Ectodermal cell (in vitro differentiated cells): ENCODE measurements around the gene MAP7.

Source experiments
- H3K27ac ChIP-seq: 2 replicates; pipeline ENCODE4 v1.7.0; 2013; ENCODE audit warnings: mild to moderate bottlenecking, low read depth, low read length; ENCODE audit not compliant: insufficient read depth, poor library complexity, severe bottlenecking
- H3K27me3 ChIP-seq: 2 replicates; pipeline ENCODE4 v1.7.0; 2013; ENCODE audit warnings: mild to moderate bottlenecking, low read length; ENCODE audit not compliant: insufficient read depth, control insufficient read depth, poor library complexity, severe bottlenecking
- H3K36me3 ChIP-seq: one replicate; pipeline ENCODE4 v1.7.0; 2013; ENCODE audit warnings: low read length; ENCODE audit not compliant: control insufficient read depth, insufficient read depth
- H3K4me1 ChIP-seq: one replicate; pipeline ENCODE4 v1.7.0; 2013; ENCODE audit warnings: low read length; ENCODE audit not compliant: control insufficient read depth, insufficient read depth
- H3K4me3 ChIP-seq: 2 replicates; pipeline ENCODE4 v1.7.0; 2013; ENCODE audit warnings: low read depth, low read length, control low read depth; ENCODE audit not compliant: insufficient read depth
- H3K9me3 ChIP-seq: 2 replicates; pipeline ENCODE4 v1.7.0; 2013; ENCODE audit warnings: mild to moderate bottlenecking, low read length, moderate library complexity; ENCODE audit not compliant: control insufficient read depth
- WGBS, 2 experiments: methylation state at CpG; one replicate each; pipeline ENCODE4 v1.1.7; 2013; ENCODE audit warnings: missing lambda C conversion rate in 2 of 2; 5-methylcytosine and 5-hydroxymethylcytosine counted together

MAP7 gene

GRCh38 chr6:136523196-136523595 lies 27.0 kb downstream of the MAP7 start:
- Histone ChIP-seq H3K27me3 (no peaks in the 10 kb centered on the region), H3K9me3 (no peaks in the 10 kb centered on the region), H3K36me3 (no peaks in the 10 kb centered on the region), H3K4me3 (no peak overlapping the region), H3K4me1 (peaks cover 15% of the 10 kb centered on the region), H3K27ac (no peak overlapping the region)
- WGBS, 2 experiments: 93 to 96% methylated on average over 4 of the region's 4 CpGs

GRCh38 chr6:136522636-136523035 lies 27.6 kb downstream of the MAP7 start:
- no peaks in the 10 kb centered on the region for H3K9me3 ChIP-seq
- peaks cover 15% of the 10 kb centered on the region for H3K4me1 ChIP-seq
- no peak overlapping the region for H3K27ac ChIP-seq
- no peaks in the 10 kb centered on the region for H3K36me3 ChIP-seq
- WGBS, 2 experiments: 88 to 94% methylated on average over 3 of the region's 3 CpGs
- no peaks in the 10 kb centered on the region for H3K27me3 ChIP-seq
- no peak overlapping the region for H3K4me3 ChIP-seq

- Histone ChIP-seq H3K27me3 (no peaks in the 10 kb centered on the region), H3K4me1 (peaks cover 9% of the 10 kb centered on the region), H3K27ac (no peak overlapping the region), H3K36me3 (no peaks in the 10 kb centered on the region), H3K9me3 (no peaks in the 10 kb centered on the region), H3K4me3 (no peak overlapping the region)
- 93 to 96% methylated on average over 4 of the region's 4 CpGs for WGBS, 2 experiments
These were observed 28.3 kb downstream of the MAP7 start for GRCh38 chr6:136521911-136522310.

DNA sequence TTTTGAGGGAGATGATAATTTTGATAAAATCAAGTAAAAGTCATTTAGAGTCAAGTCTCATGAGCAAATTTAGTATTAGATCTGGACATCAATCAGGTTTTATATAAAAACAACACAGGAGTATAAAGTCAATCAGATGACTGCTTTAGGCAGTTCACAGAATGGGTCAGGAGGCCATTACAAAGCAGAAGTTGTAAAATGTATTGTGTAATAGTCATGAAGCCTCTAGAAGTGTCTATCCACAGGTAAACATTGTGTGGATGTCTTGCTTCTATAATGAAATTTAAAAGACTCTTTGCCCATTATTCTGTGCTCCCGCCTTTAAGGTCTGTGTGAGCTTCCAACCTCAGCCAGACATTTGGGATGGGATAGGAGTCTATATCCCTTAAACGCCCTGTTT lies 28.8 kb downstream of the MAP7 start:
- Histone ChIP-seq H3K4me3 (no peak overlapping the region), H3K4me1 (peaks cover 5% of the 10 kb centered on the region), H3K27me3 (no peaks in the 10 kb centered on the region), H3K27ac (no peak overlapping the region), H3K9me3 (no peaks in the 10 kb centered on the region), H3K36me3 (no peaks in the 10 kb centered on the region)
- WGBS, 2 experiments: 82 to 89% methylated on average over 2 of the region's 2 CpGs

GRCh38 chr6:136520517-136520916 lies 29.7 kb downstream of the MAP7 start:
- no peaks in the 10 kb centered on the region for H3K4me1 ChIP-seq
- 91 to 94% methylated on average over 3 of the region's 3 CpGs for WGBS, 2 experiments
- no peaks in the 10 kb centered on the region for H3K9me3 ChIP-seq
- no peak overlapping the region for H3K4me3 ChIP-seq
- no peaks in the 10 kb centered on the region for H3K36me3 ChIP-seq
- no peak overlapping the region for H3K27ac ChIP-seq
- H3K27me3 ChIP-seq: no peaks in the 10 kb centered on the region

DNA sequence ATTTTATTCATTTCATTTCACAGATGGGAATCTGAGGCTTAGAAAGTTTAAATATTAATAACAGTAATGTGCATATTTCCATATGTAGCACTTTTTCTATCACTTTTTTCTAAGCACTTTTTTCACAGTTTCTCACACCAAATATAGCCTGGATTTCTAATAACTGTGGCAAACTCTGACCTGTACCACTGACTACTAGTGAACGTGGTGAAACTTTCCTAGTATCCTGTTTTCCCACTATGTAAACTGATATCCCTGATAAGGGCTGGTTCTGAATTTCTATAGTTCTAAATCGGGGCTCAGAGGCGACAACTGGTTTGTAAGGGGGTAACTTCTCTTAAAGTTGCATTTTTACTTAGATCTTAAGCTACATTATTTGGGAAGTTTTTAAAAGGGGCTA lies 32.6 kb downstream of the MAP7 start:
- WGBS, 2 experiments: 92 to 97% methylated on average over 3 of the region's 3 CpGs
- no peaks in the 10 kb centered on the region for H3K4me1 ChIP-seq
- H3K4me3 ChIP-seq: no peak overlapping the region
- no peak overlapping the region for H3K27ac ChIP-seq
- H3K9me3 ChIP-seq: no peaks in the 10 kb centered on the region
- no peaks in the 10 kb centered on the region for H3K27me3 ChIP-seq
- H3K36me3 ChIP-seq: no peaks in the 10 kb centered on the region

DNA sequence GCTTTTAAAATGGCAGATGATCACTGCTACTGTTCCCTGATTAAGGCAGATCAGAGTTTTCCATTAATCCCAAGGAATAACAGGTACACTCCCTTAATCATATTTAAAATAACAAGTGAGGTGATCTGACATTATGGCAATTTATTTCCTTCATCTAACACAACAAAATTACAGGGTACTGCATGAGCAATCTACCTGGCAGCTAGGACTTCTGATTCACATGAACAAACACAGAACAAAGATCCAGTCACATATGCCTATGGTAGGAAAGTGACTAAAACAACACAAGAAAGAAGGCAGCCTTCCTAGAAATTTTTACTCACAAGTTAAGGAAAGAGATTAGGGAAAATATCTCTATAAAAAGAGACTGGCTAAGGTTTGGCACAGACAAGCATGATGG lies 33.2 kb downstream of the MAP7 start:
- Histone ChIP-seq H3K4me3 (no peak overlapping the region), H3K9me3 (no peaks in the 10 kb centered on the region), H3K4me1 (no peaks in the 10 kb centered on the region), H3K27me3 (no peaks in the 10 kb centered on the region), H3K36me3 (no peaks in the 10 kb centered on the region), H3K27ac (no peak overlapping the region)

DNA sequence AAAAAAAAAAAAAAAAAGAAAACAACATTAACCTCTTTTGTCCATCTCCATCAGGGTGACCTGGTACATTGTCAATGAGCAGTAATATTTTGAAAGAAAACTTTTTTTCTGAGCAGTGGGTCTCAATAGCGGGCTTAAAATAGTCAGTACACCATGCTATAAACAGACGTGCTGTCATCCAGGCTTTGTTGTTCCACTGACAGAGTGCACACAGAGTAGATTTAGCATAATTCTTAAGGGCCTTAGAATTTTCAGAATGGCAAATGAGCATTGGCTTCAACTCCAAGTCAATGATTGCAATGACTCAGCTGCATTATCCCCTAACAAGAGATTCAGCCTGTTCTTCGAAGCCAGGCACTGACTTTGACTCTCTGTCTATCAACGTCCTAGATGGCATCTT lies 35.6 kb downstream of the MAP7 start:
- Histone ChIP-seq H3K4me1 (no peaks in the 10 kb centered on the region), H3K27ac (no peak overlapping the region), H3K27me3 (no peaks in the 10 kb centered on the region), H3K4me3 (no peak overlapping the region), H3K9me3 (no peaks in the 10 kb centered on the region), H3K36me3 (no peaks in the 10 kb centered on the region)
- WGBS, 2 experiments: 91 to 94% methylated on average over 4 of the region's 4 CpGs

DNA sequence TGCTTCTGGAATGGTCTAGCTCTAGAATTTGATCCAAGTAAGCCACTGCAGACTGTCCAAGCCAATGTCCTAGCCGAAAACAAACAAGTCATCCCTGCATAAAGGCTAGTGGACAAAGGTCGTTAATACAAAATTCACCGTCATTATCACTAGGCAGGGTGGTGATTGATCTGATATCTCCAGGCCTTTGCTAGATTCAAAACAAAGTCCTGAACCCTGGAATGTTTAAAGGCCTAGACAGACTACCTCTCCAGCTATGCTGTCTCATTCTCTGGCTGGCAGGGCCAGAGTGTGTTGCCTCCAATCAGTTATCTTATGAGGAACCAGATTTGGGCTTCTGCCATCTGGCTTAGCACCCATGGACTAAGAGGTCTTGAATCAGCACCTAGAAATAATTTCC lies 38.3 kb downstream of the MAP7 start:
- no peaks in the 10 kb centered on the region for H3K27me3 ChIP-seq
- no peaks in the 10 kb centered on the region for H3K36me3 ChIP-seq
- 92 to 93% methylated on average over 3 of the region's 3 CpGs for WGBS, 2 experiments
- no peaks in the 10 kb centered on the region for H3K9me3 ChIP-seq
- H3K4me1 ChIP-seq: no peaks in the 10 kb centered on the region
- no peak overlapping the region for H3K4me3 ChIP-seq
- no peak overlapping the region for H3K27ac ChIP-seq

DNA sequence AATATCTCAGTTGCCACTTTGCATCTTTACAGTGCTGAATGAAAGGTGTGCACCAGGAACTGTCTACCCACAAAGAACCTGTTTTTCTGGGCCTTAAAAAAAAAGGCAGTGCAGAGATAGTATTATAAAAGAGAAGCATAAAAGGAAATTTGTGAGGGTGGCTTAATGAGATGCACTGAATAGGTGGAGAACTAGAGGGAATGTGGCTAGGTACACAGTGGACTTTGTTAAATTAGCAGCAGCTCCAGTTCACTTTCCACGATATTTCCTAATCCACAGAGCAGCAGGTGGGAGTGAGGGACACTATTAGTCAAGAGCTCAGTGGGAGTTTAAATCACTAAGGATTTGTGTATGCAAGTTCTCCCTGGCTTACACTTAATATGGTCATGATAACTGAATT lies 38.8 kb downstream of the MAP7 start:
- no peak overlapping the region for H3K27ac ChIP-seq

GRCh38 chr6:136510782-136511181 lies 39.4 kb downstream of the MAP7 start:
- H3K27me3 ChIP-seq: no peaks in the 10 kb centered on the region
- H3K4me3 ChIP-seq: no peak overlapping the region
- H3K36me3 ChIP-seq: no peaks in the 10 kb centered on the region
- H3K9me3 ChIP-seq: no peaks in the 10 kb centered on the region
- H3K27ac ChIP-seq: no peak overlapping the region
- 85% methylated on average over 4 of the region's 4 CpGs for WGBS, 2 experiments
- no peaks in the 10 kb centered on the region for H3K4me1 ChIP-seq

More for the DNA sequence above, 38.8 kb downstream of the MAP7 start:
- Histone ChIP-seq H3K9me3 (no peaks in the 10 kb centered on the region), H3K36me3 (no peaks in the 10 kb centered on the region), H3K4me3 (no peak overlapping the region), H3K27me3 (no peaks in the 10 kb centered on the region), H3K4me1 (no peaks in the 10 kb centered on the region)
- 83 to 95% methylated on average over 1 of the region's 1 CpG for whole genome bisulfite sequencing, 2 experiments
